Body of pancreas (tissue), 4 donors: ENCODE results near the gene STK40.

Experiments
- POLR2A ChIP-seq, 3 donors: fragments of 450-650 bp; IDR thresholded peaks; one replicate each; pipeline ENCODE4 v1.6.1; 2016; ENCODE audit warnings: antibody characterized with exemption in 3 of 3, mild to moderate bottlenecking in 2 of 3
- TF ChIP-seq, protein P1 (sequence below), 7 experiments: fragments of 450-650 bp in 4 of 7; fragments of 200-600 bp in 3 of 7; sonication (generic) in 3 of 7; IDR thresholded peaks; one replicate each; pipeline ENCODE4 v1.5.1; 2016 to 2019; ENCODE audit warnings: antibody characterized with exemption in 7 of 7

DNA sequence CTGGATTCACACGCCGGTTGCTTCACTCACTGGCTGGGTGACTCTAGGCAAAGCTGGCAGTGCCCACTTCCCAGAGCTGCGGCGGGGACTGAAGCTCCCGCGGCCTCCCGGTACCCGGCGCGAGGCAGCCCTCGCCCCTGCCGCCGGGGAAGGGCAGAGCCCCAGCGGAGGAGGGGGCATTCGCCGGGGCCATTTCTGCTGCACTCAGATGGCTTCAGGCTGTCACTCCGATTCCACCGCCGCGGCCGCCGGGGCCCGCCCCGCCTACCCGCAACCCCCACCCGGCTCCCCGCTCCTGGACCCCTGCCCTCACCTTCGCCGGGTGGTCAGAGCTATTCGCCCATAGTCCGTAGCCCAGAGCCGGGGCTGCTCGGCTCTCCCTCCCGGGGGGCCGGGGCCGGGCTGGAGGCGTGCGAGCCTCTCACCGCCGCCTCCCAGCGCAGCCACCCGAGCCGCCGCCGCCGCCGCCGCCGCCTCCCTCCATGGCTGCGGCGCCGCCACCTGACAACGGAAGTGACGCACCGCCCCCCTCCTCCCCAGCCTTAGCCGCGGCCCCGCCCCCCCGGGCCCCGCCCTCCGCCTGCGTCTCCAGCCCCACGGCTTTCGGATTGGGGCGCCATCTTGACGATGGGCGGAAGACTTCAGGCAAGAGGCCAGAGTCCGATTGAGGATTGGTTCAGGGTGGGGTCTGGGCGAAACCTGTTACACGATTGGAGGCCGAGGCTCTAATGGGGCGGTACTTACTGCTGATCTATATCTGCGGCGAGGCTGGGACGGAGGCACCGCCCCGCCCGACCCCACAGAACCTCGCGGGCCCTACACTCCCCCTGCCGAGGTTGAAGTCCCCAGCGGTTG is at the start of gene STK40:
- TF ChIP-seq, protein P1, sequence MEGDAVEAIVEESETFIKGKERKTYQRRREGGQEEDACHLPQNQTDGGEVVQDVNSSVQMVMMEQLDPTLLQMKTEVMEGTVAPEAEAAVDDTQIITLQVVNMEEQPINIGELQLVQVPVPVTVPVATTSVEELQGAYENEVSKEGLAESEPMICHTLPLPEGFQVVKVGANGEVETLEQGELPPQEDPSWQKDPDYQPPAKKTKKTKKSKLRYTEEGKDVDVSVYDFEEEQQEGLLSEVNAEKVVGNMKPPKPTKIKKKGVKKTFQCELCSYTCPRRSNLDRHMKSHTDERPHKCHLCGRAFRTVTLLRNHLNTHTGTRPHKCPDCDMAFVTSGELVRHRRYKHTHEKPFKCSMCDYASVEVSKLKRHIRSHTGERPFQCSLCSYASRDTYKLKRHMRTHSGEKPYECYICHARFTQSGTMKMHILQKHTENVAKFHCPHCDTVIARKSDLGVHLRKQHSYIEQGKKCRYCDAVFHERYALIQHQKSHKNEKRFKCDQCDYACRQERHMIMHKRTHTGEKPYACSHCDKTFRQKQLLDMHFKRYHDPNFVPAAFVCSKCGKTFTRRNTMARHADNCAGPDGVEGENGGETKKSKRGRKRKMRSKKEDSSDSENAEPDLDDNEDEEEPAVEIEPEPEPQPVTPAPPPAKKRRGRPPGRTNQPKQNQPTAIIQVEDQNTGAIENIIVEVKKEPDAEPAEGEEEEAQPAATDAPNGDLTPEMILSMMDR (IDR thresholded peaks at IDR 0.05): no peak
- peak in 2 of 3 donors; percentile 56 to 92 for TF ChIP-seq POLR2A (IDR thresholded peaks at IDR 0.05)
